ENCODE measurements around the gene LDHB.
"Not testable (repeated sequence)": the region's sequence is repeated elsewhere in the genome, so short reads cannot be mapped to it uniquely, and the experiment has no call there.

LDHB gene

GRCh38 chr12:21683115-21683514, 25.5 kb upstream of the LDHB start:
- Histone ChIP-seq H3K27me3 (no peaks in the 10 kb centered on the region), H3K36me3 (no peaks in the 10 kb centered on the region), H3K9me3 (peaks cover 2% of the 10 kb centered on the region; the same call in 1 of the 2 replicates), H4K20me1 (no peaks in the 10 kb centered on the region), H3K9ac (no peak overlapping the region), H3K27ac (no peak overlapping the region), H3K4me3 (no peak overlapping the region), H3K4me1 (0 out of 2 replicates have a peak, but pooled peaks cover 4% of the 10 kb centered on the region), H3K4me2 (no peak overlapping the region)
- no peak for TF ChIP-seq Cebpa-rat (IDR thresholded peaks at IDR 0.05)

DNA sequence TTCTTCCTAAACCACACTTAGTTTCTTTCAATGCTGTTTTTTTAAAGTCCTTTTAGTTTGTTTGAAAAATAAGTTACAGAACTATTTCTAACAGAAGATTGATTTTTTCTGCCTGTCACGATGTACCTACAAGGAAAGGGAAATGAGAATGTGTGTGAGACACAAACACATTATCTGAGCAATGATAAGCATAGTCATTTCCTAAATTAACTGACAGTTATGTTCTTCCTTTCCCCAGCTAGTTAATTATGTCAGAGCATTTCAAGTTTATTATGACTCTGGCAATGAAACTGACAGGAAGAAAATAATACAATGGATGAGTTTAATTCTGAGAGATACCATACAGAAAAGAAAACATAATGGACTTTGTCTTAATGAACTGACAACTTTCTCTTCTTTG, 21.3 kb upstream of the LDHB start:
- 0 out of 2 replicates have a peak, but pooled peaks cover 5% of the 10 kb centered on the region for H3K9me3 ChIP-seq
- H3K9ac ChIP-seq: no peak overlapping the region
- H3K36me3 ChIP-seq: no peaks in the 10 kb centered on the region
- TF ChIP-seq Cebpa-rat (IDR thresholded peaks at IDR 0.05): no peak
- H3K4me1 ChIP-seq: 0 out of 2 replicates have a peak, but pooled peaks cover 4% of the 10 kb centered on the region
- no peak overlapping the region for H3K4me3 ChIP-seq
- H3K4me2 ChIP-seq: no peak overlapping the region
- no peak overlapping the region for H3K27ac ChIP-seq
- H4K20me1 ChIP-seq: no peaks in the 10 kb centered on the region
- H3K27me3 ChIP-seq: no peaks in the 10 kb centered on the region

DNA sequence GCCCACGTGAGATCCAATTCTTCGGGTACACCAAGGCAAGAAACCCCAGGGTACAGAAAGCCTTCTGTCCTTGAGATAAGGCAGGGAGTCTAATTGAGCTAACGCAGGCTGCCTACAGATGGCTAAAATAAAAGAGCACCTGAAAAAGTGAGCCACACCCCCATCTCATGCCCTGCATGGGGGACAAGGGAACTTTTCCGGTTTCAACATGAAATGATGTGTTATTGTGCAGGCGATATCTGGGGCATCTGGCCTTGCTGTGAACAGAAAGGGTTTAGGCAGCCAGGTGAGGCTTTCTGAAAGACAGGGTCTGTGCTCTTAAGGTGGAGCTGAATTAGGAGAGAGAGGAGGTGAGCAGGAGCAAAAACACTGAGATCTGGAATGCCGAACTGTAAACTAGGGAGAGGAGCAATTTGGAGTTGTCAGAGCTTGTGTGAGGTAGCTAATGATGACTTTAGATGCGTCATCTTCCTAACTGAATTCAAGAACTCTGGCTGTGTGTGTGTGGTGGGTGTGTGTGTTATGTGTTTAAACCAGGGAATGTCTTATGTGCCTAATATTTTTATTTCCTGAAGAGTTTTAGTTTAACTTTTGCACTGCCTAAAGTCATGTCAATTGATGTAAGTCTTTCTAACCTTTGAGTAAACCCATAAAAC, 20.1 kb upstream of the LDHB start:
- TF ChIP-seq Cebpa-rat (IDR thresholded peaks at IDR 0.05): no peak
- Histone ChIP-seq H3K9ac (no peak overlapping the region), H4K20me1 (no peaks in the 10 kb centered on the region), H3K4me1 (0 out of 2 replicates have a peak, but pooled peaks cover 4% of the 10 kb centered on the region), H3K27ac (no peak overlapping the region), H3K27me3 (no peaks in the 10 kb centered on the region), H3K36me3 (no peaks in the 10 kb centered on the region), H3K4me3 (no peak overlapping the region), H3K4me2 (no peak overlapping the region), H3K9me3 (0 out of 2 replicates have a peak, but pooled peaks cover 5% of the 10 kb centered on the region)

DNA sequence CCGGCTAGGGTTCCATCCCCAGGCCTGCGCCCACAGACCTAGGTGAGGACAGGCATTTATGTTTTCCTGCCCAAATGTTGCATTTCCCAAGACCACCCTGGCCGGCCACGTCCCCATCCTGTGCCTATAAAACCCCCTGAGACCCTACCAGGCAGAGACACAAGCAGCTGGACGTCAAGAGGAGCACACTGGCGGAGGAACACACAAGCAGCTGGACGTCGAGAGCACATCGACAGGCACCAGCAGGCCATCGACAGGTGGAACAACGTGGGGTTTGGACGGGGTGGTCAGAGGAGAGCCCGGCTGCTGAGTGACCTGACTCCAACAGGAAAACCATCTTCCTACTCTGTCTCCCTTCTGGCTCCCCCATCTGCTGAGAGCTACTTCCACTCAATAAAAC, 19.6 kb upstream of the LDHB start:
- H3K36me3 ChIP-seq: no peaks in the 10 kb centered on the region
- no peak overlapping the region for H3K27ac ChIP-seq
- H3K4me1 ChIP-seq: 0 out of 2 replicates have a peak, but pooled peaks cover 4% of the 10 kb centered on the region
- no peaks in the 10 kb centered on the region for H4K20me1 ChIP-seq
- no peak overlapping the region for H3K4me3 ChIP-seq
- H3K9ac ChIP-seq: no peak overlapping the region
- 0 out of 2 replicates have a peak, but pooled peaks cover 5% of the 10 kb centered on the region for H3K9me3 ChIP-seq
- no peaks in the 10 kb centered on the region for H3K27me3 ChIP-seq
- no peak for TF ChIP-seq Cebpa-rat (IDR thresholded peaks at IDR 0.05)
- H3K4me2 ChIP-seq: no peak overlapping the region

DNA sequence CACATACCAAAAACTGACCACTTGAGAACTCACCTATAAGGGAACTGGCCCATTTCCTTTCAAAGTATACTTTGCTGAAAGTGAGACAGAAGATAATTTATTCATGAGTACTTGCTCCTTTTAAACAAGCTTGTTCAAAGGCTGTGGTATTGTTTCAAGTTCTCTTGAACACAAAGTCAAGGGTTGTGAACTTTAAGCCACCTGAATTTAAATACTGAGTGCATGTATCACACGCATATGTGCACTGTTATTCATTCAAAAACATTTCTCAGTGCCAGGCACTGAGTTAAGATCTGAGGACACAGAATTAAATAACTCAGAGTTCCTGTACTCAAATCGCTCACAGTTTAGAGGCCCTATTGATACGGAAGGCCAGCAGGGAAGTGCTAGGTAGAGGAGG, 19.1 kb upstream of the LDHB start:
- Histone ChIP-seq H3K9ac (no peak overlapping the region), H3K4me3 (no peak overlapping the region), H3K9me3 (0 out of 2 replicates have a peak, but pooled peaks cover 5% of the 10 kb centered on the region), H3K4me2 (no peak overlapping the region), H3K27me3 (no peaks in the 10 kb centered on the region), H3K4me1 (0 out of 2 replicates have a peak, but pooled peaks cover 4% of the 10 kb centered on the region), H4K20me1 (no peaks in the 10 kb centered on the region), H3K27ac (no peak overlapping the region), H3K36me3 (no peaks in the 10 kb centered on the region)
- TF ChIP-seq Cebpa-rat (IDR thresholded peaks at IDR 0.05): no peak

- no peaks in the 10 kb centered on the region for H4K20me1 ChIP-seq
- H3K36me3 ChIP-seq: no peaks in the 10 kb centered on the region
- H3K27ac ChIP-seq: no peak overlapping the region
- no peak overlapping the region for H3K4me3 ChIP-seq
- no peak for TF ChIP-seq Cebpa-rat (IDR thresholded peaks at IDR 0.05)
- no peaks in the 10 kb centered on the region for H3K27me3 ChIP-seq
- no peak overlapping the region for H3K9ac ChIP-seq
- H3K4me2 ChIP-seq: no peak overlapping the region
- H3K9me3 ChIP-seq: 0 out of 2 replicates have a peak, but pooled peaks cover 5% of the 10 kb centered on the region
- 0 out of 2 replicates have a peak, but pooled peaks cover 4% of the 10 kb centered on the region for H3K4me1 ChIP-seq
Measured at GRCh38 chr12:21675641-21676040, 18.0 kb upstream of the LDHB start.

GRCh38 chr12:21675096-21675495, 17.5 kb upstream of the LDHB start:
- Histone ChIP-seq H4K20me1 (no peaks in the 10 kb centered on the region), H3K27ac (no peak overlapping the region), H3K4me3 (no peak overlapping the region), H3K9me3 (0 out of 2 replicates have a peak, but pooled peaks cover 5% of the 10 kb centered on the region), H3K4me1 (0 out of 2 replicates have a peak, but pooled peaks cover 4% of the 10 kb centered on the region), H3K36me3 (no peaks in the 10 kb centered on the region), H3K9ac (no peak overlapping the region), H3K27me3 (no peaks in the 10 kb centered on the region), H3K4me2 (no peak overlapping the region)
- no peak for TF ChIP-seq Cebpa-rat (IDR thresholded peaks at IDR 0.05)

DNA sequence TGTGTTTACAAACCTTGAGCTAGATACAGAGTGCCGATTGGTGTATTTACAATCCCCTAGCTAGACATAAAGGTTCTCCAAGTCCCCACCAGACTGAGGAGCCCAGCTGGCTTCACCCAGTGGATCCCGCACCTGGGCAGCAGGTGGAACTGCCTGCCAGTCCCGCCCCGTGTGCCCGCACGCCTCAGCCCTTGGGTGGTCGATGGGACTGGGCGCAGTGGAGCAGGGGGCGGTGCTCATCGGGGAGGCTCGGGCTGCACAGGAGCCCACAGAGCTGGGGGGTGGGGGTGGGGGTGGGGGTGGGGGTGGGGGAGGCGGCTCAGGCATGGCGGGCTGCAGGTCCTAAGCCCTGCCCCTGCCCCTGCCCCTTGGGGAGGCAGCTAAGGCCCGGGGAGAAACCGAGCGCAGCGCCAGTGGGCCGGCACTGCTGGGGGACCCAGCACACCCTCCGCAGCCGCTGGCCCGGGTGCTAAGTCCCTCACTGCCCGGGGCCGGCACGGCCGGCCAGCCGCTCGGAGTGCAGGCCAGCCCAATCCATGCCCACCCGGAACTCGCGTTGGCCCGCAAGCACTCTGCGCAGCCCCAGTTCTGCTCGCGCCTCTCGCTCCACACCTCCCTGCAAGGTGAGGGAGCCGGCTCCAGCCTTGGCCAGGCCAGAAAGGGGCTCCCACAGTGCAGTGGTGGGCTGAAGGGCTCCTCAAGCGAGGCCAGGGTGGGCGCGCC, 16.3 kb upstream of the LDHB start:
- H3K9ac ChIP-seq, H3K27ac ChIP-seq, H3K27me3 ChIP-seq, H4K20me1 ChIP-seq, H3K9me3 ChIP-seq, H3K36me3 ChIP-seq, H3K4me1 ChIP-seq, H3K4me2 ChIP-seq, H3K4me3 ChIP-seq: not testable (repeated sequence)

- 0 out of 2 replicates have a peak, but pooled peaks cover 5% of the 10 kb centered on the region for H3K9me3 ChIP-seq
- TF ChIP-seq Cebpa-rat (IDR thresholded peaks at IDR 0.05): no peak
- H4K20me1 ChIP-seq: no peaks in the 10 kb centered on the region
- H3K4me1 ChIP-seq: no peaks in the 10 kb centered on the region
- no peak overlapping the region for H3K4me2 ChIP-seq
- no peak overlapping the region for H3K9ac ChIP-seq
- H3K27ac ChIP-seq: no peak overlapping the region
- no peaks in the 10 kb centered on the region for H3K36me3 ChIP-seq
- no peak overlapping the region for H3K4me3 ChIP-seq
- H3K27me3 ChIP-seq: no peaks in the 10 kb centered on the region
Measured at GRCh38 chr12:21672146-21672545, 14.5 kb upstream of the LDHB start.

GRCh38 chr12:21666722-21667121, 9.1 kb upstream of the LDHB start:
- Histone ChIP-seq H3K27me3 (no peaks in the 10 kb centered on the region), H3K4me3 (no peak overlapping the region), H3K9me3 (peaks cover 5% of the 10 kb centered on the region), H3K4me1 (no peaks in the 10 kb centered on the region), H4K20me1 (no peaks in the 10 kb centered on the region), H3K4me2 (no peak overlapping the region), H3K27ac (no peak overlapping the region), H3K36me3 (no peaks in the 10 kb centered on the region), H3K9ac (no peak overlapping the region)
- TF ChIP-seq Cebpa-rat (IDR thresholded peaks at IDR 0.05): no peak
